ENCODE measurements around the gene NTMT2.

Gene NTMT2

DNA sequence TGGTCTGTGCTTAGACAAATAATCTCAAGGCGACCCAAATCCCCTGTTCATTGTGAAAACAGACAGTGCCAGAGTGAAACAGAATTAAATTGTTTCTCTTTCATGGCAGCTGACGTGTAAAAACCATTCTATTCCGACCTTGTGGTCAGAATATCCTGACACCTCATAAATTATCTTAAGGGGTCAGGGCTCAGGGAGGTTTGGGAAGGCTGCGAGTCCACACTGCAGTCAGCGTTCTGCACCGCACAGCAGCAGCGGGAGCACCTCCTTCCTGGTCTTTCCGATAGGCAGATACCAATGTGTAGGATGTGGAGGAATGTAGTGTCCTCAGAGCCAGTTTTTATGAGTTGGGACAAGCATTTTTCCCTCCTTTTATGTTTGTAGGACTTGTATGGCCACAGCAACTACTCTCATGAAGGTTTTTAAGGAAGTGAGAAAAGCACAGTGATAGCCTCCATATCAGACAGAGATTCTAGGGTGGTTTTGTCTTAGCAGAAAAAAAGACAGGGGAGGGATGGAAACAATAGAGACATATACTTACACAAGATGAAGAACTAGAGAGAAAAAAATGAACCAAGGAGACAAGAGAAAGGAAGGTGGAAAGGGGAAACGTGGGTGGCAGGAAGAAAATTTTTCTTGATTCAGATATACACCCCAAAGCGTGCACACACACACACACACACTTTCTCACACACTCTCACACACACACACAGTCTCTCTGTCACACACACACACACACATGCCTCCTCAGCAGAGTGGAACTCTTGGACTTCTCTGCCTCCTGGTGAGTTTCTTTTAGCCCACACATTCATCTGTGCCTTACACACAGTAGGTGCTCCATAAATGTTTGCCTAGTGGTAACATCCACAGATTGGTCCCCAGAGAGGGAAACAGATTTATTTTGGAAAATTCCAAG lies 68.6 kb downstream of the NTMT2 start:
- DNase-seq, result no peak

DNA sequence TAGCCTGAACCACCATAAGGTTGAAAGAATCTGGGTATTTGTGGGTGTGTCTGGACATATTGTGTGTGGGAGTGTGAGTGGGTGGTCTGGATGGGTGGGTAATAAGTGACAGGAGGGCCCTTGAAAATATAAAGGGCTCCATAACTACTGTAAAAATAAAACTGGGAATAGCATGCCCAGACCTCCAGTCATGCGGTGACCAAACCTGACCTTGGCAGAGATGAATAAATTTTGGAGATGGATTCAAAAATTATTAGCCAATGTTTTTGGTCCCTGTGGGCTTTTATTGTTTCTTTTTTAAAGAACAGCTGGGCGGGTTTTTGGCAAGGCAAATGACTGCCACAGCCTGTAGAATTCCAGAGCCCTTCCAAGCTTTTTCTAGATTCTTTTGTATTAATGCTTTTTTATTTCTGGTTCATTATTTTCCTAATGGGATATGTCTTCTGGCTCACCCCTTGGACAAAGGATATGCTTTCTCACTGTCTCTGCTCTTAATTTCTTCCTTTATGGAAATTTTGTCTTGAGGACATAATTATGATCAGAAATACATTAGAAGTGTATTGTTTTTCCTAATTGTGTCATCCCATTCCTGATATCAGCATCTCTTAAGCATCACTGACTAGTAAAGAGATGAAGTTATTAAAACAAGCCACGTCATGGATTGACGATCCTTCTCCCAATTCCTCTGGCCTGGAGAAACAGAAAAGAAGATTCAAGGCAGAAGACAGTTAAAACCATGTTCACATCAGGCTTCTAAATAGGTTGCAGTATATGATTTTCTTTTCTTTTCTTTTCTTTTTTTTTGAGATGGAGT lies 69.5 kb downstream of the NTMT2 start:
- DNase-seq, result no peak

GRCh38 chr1:170217517-170218256 lies 71.9 kb downstream of the NTMT2 start:
- no peak for DNase-seq

DNA sequence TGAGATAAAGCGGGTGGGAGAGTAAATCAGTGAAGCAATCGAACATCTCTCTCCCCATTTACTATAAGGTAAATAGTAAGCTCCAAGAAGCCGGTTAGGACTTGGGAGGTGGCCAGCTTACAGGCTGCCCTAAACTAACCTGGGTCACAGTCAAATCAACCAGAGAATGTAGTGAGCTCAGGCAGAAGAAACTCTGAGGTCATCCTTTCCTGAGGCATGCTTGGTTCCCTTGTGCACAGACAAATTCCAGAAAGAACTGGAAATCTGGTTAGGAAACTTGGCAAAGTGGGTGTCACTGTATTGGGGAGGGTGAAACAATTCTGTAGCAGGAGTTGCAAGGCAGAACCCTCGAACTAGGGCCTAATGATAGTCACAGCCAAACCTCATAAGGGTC lies 72.5 kb downstream of the NTMT2 start:
- DNase-seq, result no peak
